MM.1S (cell line): Measurements from ENCODE around the gene PDCD7.

ENCODE experiments used
- CTCF ChIP-seq: fragments of 300-600 bp; sonication (generic); IDR thresholded peaks from 2 replicates; pipeline ENCODE4 v1.5.1; 2016; ENCODE audit warnings: antibody characterized with exemption, low read length, mixed read lengths
- EZH2 ChIP-seq: fragments of 300-600 bp; sonication (generic); optimal IDR thresholded peaks from 2 replicates; pipeline ENCODE3; 2017; ENCODE audit warnings: low read depth, mild to moderate bottlenecking, antibody characterized with exemption, low read length, mixed read lengths
- EZH2phosphoT487 ChIP-seq: fragments of 300-600 bp; sonication (generic); IDR thresholded peaks from 2 replicates; pipeline ENCODE4 v1.6.1; 2018; ENCODE audit warnings: antibody characterized with exemption, low read length

GRCh38 chr15:65175511-65175910, 41.9 kb upstream of the PDCD7 start:
- TF ChIP-seq EZH2 (no peak), CTCF (no peak), EZH2phosphoT487 (no peak)
